Measurements from ENCODE around the gene KHDC4. TPM values are rescaled to one million over a fixed set of nuclear protein-coding genes. Genes with fewer than 3 reads are reported as not detected.
"Not testable (repeated sequence)": the region's sequence is repeated elsewhere in the genome, so short reads cannot be mapped to it uniquely, and the experiment has no call there.

Gene KHDC4
- polyA plus RNA-seq, 5 donors, result 62.3 to 92.7 (median 70.7) TPM

- DNase-seq, result no peak
Measured at GRCh38 chr1:155942578-155943141, 8.4 kb upstream of the KHDC4 start.

GRCh38 chr1:155941845-155942531, 7.8 kb upstream of the KHDC4 start:
- no peak for DNase-seq

GRCh38 chr1:155940993-155941844, 7.0 kb upstream of the KHDC4 start, which contains the start of gene RXFP4:
Gene RXFP4 (plus strand): TSS chr1:155941638. CDS start chr1:155941710, 72 bp downstream.
- DNase-seq, result no peak

GRCh38 chr1:155940482-155940992, 6.3 kb upstream of the KHDC4 start:
- DNase-seq, result peak; percentile 51 to 55

- peak; percentile 53 to 67 for DNase-seq
Measured at GRCh38 chr1:155938220-155938627, 4.0 kb upstream of the KHDC4 start.

GRCh38 chr1:155934936-155935590, 850 bp upstream of the KHDC4 start:
- no peak for DNase-seq

GRCh38 chr1:155933591-155934096, 569 bp downstream of the KHDC4 start:
- no peak for DNase-seq

GRCh38 chr1:155932487-155932886, 1.7 kb downstream of the KHDC4 start:
- no peak for DNase-seq

- no peak for DNase-seq
Measured at GRCh38 chr1:155932081-155932480, 2.1 kb downstream of the KHDC4 start.

- no peak for DNase-seq
Measured at GRCh38 chr1:155931332-155932038, 2.7 kb downstream of the KHDC4 start.

GRCh38 chr1:155930725-155931124, 3.5 kb downstream of the KHDC4 start:
- DNase-seq, result not testable (repeated sequence)

GRCh38 chr1:155929057-155929456, 5.2 kb downstream of the KHDC4 start:
- no peak for DNase-seq

GRCh38 chr1:155925506-155925905, 8.7 kb downstream of the KHDC4 start:
- DNase-seq, result no peak

GRCh38 chr1:155920717-155921116, 13.5 kb downstream of the KHDC4 start:
- no peak for DNase-seq

GRCh38 chr1:155919801-155920200, 14.4 kb downstream of the KHDC4 start:
- DNase-seq, result no peak

- DNase-seq, result no peak
Measured at GRCh38 chr1:155918660-155919059, 15.6 kb downstream of the KHDC4 start.

GRCh38 chr1:155913969-155914757, 20.1 kb downstream of the KHDC4 start:
- DNase-seq, result no peak

GRCh38 chr1:155912056-155912536, 22.1 kb downstream of the KHDC4 start:
- no peak for DNase-seq

GRCh38 chr1:155911156-155912055, 22.8 kb downstream of the KHDC4 start, which contains the start of gene RIT1:
Gene RIT1 (minus strand): TSS chr1:155911349. CDS start chr1:155910761, 588 bp downstream.
- peak; percentile 84 for DNase-seq

Data from right lung (tissue), 5 donors.